AG08395 (cell line): Measurements from ENCODE around the gene KREMEN1.

Experiments
- DNase-seq: peaks from one replicate; pipeline ENCODE4 v3.0.0; 2012; ENCODE audit warnings: mixed read lengths, low spot score

KREMEN1 gene

DNA sequence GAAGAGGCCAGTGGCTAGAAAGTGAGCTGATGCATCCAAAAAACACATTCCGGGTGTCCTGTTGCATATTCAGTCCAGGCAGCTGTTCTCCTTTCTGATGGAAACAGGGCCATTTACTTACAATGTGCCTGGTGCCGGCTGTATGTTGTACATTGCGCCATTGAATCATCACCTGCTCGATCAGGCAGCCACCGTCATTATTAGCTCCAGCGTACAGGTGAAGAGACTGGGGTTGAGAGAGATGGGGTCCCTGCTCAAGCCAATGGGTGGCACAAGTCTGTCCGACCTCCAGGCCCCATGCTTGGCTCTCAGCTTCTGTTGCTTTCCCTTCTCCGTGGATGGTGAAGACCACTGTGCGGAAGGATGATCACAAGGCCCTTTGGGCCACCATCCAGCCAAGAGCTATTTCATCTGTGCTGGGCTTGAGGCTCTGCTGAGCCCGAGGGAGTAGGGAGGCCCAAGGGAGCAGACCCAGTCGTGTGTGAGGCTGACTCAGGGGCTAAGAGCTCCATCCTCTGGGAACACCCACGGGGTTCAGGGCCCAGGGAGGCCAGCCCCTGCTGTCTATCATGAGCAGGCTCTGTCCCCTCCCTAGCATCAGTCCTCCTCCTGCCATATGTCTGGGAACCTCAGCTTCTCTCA is 112.1 kb downstream of the KREMEN1 start:
- no peak for DNase-seq

DNA sequence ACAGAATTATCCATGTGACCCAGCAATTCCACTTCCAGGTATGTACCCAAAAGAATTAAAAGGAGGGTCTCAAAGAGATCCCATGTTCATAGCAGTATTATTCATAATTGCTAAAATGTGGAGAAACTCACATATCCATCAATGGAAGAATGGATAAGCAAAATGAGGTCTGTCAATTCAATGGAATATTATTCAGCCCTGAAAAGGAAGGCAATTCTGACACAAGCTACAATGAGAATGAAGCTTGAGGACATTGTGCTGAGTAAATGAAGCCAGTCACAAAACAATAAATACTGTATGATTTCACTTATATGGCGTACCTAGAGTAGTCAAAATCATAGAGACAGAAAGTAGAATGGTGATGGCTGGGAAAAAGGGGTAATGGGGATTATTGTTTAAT is 113.5 kb downstream of the KREMEN1 start:
- no peak for DNase-seq

DNA sequence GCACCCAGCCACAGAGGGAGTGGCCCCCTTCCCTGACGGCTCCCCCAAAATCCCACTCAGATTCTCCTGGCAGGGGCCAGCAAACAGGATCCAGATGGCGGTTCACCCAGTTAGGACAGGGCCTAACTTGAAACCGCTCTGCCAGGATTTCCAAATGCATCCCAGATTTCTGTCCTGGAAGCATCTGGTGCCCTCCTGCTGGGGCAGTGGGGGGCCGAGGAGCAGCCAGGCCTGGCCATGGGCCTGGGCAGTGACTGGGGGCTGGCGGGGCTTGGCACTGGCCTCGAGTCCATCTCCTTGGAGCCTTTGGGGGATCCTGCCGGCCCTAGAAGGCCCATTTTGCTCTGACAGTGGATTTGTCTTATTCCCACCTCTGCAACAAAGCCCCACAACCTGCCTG is 115.0 kb downstream of the KREMEN1 start:
- DNase-seq: no peak

DNA sequence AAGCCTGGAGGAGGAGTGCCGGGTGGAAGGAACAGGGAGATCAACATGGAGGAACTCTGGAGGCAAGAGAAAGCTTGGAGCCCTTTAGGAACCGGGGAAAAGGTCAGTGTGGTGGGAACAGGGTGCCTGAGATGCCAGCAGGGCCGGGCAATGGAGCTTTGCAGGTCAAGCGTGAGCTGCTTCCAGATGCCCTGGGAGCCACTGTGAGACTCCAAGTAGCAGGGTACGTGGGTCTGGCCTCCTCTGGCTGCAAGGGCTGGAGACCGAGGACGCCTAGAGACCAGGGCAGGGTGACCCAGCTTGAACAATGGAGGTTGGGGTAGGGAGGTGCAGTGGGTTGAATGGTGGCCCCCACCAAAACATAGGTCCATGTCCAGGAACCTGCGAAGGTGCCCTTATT is 117.2 kb downstream of the KREMEN1 start:
- no peak for DNase-seq

DNA sequence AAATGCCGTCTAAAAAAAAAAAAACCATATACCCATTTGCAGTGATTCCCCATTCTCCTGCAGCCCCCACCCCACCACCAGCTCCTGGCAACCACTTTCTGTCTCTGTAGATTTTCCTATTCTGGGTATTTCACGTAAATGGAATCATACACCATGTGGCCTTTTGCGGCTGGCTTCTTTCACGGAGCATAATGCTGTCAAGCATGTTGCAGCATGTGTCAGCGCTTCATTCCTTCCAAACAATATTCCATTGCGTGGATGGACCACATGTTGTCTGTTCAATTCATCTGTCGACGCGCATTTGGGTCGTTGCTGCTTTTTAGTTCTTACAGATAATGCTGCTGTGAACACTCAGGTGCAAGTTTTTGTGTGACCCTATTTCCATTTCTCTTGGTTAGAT is 118.1 kb downstream of the KREMEN1 start:
- DNase-seq: no peak

DNA sequence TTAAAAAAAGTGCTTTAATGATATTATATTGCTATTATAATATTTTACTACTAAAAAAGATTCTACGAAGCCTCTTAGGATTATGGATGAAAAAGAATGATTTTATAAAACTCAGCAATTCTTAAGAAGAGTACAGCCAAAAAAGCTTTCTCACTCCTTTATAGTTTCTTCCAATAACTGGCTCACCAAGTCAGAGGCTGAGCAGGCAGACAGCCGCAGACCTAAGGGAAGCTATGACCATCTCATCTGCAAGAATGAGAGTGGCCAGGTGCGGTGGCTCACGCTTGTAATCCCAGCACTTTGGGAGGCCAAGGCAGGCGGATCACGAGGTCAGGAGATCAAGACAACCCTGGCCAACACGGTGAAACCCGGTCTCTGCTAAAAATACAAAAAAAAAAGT is 120.2 kb downstream of the KREMEN1 start:
- no peak for DNase-seq

DNA sequence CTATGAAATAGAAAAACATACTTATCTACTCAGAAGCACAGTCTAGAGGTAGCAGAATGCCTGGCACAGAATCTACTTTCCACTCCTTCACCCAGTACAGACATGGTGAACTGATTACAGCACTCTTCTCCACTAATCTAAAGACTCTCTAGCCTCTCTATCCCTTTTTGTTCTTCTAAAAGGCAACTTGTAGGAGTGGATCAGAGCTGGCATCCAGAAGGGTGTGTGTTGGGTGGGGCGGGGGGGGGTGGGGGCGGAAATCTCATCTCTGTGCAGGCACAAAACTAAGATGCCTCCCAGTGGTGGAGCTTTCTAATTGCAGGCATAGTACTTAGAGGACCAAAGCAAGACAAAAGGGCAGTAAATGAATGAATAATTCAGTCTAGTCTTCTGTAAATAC is 121.3 kb downstream of the KREMEN1 start:
- no peak for DNase-seq

DNA sequence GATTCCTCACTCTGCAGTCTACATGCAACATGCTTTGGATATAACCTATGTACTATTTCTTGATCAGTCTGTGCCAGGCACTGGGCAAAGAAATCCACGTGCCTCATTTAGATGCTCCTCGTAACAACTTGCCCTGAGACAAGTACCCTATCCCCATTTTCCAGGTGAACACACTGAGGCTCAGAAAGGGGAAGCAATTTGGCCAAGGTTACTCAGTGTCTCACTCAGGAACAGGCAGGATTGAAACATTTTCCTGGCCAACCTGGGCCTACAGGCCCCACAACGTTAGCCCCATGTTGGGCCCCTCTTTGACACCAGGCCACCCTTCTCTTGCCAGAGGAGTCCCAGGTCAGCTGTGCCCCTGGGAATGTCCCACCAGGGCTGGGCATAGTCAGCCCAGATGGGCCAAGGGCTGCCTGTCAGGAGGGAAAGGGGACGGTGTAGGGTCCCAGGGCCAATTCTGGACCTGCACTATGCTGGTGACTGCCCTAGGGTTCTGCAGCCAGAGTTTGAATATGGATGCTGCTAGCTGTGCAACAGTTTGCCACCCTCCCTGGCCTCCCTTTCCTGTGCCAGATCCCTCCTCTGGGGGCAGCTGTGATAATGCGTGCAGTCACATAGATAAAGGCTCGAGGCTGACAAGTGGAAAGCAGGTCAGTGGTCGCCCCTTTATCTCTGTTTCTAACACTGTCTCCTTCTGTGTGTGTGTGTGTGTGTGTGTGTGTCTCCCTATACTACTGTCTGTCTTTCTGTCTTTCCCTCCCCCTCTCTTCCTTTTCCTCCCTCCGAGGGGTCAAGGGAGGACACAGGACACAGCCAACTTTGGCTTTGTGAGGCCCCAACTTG is 122.5 kb downstream of the KREMEN1 start:
- DNase-seq: no peak

DNA sequence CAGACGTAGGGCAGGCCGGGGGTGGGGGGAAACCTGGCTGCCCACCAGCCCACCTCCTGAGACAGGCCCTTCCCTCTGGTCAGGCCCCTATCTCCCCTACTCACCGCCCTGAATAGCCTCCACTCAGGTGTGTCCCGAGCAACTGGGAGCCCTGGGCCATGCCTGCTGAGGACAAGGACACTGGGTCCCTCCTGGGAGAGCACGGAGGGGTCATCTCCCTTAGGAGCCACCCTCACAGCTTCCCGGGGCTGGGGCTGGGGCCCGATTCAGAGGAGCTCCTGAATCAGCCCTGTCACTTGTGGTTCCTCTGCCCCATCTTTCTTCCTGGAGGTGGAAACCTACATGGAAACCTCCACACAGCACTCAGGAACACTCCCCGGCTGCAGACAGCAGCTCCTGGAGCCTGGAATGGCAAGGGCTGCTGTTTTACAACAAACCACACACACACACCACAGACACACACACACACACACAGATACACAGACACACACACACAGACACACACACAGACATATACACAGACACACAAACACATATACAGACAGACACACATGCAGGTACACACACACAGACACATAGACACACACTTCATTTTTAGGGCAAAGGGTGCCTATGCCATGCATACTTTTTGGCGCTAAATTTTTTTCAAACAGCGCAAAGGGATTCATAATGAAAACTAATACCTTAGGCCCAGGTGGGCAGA is 123.3 kb downstream of the KREMEN1 start:
- DNase-seq: no peak

DNA sequence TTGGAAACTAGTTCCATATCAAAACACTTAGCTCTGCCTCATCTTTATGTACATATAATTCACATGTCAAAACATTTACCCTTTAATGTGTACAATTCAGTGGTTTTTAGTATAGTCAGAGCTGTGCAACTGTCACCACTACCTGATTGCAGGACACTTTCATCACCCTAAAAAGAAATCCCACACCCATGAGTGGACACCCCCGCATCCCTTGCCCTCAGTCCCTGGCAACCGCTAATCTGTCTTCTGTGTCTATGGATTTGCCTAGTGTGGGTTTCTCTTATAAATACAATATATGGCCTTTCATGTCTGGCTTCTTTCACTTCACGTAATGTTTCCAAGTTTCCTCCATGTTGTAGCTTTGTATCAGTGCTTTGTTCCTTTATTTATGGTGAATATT is 124.3 kb downstream of the KREMEN1 start:
- no peak for DNase-seq

DNA sequence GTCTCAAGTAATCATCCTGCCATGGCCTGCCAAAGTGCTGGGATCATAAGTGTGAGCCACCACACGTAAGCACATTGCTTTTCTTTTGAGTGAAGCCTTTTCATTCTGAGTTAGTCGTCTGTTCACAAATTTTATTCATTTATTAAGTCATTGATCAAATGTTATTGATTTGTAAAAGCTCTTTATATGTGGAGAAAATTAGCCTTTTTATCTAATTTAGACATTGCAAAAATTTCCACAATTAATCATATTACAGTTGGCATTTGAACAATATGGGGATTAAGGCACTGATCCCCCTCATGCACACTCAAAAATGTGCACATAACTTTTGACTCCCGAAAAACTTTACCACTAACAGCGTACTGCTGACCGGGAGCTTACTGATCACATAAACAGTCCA is 125.4 kb downstream of the KREMEN1 start:
- no peak for DNase-seq

DNA sequence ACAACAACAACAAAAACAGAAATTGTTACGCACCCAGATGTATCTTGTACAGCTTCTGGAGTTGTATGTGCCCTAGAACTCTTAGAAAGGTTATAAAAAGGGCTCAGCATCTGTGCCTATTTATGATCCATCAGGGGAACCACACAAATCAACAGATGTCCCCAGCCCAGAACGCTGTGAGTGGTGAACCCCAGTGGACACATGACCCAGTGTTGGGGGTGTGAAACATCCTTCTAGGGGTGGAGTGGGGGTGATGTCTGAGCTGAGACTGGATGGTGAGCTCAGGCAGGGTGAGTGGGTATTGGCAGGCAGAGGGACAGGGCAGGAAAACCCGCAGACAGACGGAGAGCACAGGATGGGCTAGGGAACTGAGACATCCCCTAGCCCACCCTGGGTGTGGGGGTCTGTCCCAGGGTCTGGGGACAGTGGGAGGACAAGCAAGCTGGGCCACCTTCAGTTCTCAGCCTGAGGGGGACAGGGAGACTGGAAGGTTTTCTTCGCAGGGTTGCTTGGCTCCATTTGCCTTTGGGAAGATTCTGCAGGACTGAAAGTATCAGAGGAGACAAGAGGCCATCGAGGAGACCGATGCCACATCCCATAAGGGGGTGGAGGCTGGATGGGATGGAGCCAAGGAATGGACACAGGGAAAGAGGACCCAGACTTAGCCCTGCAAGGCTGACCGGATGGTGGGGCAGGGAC is 127.0 kb downstream of the KREMEN1 start:
- no peak for DNase-seq

DNA sequence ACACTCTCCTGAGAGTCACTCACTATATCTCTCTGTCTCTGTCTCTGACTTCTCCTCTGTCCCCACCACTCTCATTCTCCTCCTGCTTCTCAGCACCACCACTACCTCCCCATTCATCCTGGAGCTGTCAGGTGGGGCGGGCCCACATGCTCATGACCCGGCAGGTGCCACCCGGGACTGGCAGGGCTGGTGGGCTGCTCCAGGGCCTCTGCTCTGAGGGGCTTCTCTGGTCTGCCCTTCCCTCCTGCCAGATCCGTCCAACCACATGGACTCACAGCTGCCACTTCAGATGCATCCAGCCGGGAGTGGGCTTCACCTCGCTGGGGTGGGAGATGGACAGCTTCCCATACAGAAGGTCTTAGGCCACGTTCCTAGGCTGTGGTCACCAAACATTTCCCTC is 128.1 kb downstream of the KREMEN1 start:
- no peak for DNase-seq

DNA sequence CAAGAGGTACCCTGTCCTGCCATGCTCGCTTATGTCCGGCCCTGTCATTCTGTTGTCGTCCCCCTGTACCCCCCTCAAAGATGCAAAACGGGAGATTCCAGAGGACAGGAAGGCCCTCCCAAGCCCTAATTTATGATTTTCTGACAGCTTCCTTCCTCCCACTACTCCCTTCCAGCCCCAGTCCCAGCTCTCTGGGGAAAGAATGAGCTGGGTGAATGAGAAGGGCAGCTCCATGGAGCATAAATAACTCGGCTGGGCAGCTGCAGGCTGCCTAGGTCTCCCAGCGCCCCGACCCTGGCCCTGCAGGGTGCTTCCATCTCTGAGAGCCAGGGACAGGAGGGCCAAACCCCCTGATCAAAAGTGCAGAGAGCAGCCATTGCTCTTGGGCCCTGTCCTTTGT is 128.9 kb downstream of the KREMEN1 start:
- DNase-seq: no peak

DNA sequence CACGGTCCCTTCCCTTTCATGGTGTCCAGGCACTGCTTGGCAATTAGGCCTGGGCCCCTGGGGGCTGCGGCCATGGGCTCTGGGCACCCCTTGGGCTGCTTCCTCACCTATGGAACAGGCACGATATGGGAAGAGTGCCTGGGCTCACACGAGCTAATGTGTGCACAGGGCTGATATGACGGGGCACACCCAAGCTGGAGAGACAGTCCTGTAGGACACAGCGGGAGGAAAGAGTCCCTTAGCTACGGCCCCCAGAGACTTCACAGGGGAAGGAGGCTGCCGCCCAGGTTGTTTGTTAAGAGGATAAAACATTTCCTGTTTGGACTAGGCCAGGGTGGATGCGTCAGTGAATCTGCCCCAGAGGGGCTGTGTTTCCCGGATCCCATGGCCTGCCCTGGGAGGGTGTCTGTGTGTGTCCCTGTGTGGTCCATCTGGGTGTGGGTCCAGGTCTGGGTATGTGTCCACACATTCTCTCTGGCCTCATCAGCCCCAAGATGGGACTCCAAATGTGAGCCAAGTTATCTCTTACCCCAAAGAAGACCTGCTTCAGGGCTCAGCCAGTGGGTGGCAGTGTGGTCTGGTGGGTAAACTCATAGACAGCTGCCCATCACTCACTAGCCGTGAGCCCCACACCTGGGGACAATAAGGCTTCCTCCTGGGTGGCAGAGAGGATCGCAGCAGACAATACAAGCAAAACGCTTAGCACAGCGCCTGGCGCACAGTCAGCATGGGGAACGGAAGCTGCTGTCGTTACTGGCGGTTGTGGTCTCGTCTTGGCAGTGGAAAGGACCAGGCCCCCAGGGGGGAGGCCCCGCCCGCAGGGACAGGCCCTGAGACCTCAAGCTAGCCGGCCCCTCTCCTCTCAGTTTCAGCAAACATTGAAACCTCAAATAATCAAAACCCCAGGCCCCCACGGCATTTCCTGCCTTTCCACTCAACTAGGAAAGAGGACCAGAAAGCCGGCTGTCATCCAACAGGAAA is 129.7 kb downstream of the KREMEN1 start:
- DNase-seq: peak; percentile 56

DNA sequence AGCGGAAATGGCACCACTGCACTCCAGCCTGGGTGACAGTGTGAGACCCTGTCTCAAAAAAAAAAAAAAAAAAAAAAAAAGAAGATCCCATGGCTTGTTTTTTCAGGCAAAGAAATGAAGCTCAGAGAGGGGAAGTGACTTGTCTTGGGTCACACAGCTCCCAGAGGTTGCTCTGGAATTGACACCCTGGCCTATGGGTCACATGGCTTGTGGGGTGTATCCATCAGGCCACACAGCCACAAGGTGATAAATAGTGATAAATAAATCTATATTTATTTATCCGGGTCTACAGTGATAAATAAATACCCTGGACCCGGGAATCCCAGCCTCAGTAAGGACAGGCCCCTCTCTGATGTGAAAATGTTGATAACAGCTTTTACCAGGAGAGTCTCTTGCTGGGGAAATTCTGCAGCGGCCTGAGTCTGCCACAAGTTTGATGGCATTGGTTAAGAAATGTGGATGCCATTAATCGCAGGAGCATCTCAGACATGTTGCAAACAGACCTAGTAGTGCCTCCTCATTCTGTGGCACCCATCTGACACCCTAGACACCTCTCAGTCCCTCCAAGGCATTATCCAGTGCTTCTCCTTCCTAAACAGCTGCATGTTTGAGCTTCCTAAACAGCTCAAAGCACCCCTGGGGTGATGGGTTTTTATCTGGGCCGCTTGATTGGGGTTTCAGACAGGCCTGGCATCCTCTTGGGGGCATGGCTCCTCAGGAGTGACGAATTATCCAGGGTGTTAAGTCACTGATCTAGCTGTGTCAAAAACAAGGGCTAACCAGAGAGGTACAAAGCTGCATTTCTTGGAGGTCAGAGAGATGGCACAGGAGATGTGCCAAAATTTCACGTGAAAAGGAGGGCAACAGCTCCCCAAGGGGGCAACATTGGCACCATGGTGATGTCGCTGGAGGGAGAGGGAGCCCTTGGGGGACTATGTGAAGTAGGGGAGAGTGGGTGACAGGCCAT is 130.9 kb downstream of the KREMEN1 start:
- no peak for DNase-seq

DNA sequence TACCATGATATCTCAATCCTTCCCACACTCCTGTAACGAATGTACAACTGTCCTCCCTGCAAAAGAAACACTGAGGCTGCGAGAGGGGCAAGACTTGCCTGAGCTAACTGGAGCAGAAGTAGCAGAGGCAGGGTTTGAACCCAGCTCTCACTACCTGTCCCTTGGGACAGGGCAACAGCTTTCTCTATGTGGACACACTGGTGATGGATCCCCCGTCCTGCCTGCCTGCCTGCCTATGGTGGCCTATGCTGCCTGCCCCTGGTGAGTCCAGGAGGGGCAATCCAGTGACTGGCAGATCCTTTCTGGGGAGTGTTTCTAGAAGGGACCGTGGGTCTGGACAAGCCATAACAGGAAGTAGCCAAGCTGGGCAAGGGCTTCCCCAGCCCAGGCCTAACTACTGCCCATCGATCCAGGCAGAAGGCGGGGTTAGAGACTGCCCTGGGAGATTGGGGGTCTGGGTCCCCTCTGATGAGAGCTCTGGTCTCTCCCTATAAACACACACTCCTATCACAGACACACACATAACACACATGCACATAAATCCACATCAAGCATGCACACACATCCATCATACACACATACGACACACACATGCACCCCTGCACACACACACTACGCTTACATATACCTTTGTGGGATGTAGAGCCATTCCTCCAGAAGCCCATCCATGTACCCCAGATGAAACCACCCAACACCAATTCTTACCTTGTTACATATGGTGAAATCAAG is 131.8 kb downstream of the KREMEN1 start:
- DNase-seq: no peak

DNA sequence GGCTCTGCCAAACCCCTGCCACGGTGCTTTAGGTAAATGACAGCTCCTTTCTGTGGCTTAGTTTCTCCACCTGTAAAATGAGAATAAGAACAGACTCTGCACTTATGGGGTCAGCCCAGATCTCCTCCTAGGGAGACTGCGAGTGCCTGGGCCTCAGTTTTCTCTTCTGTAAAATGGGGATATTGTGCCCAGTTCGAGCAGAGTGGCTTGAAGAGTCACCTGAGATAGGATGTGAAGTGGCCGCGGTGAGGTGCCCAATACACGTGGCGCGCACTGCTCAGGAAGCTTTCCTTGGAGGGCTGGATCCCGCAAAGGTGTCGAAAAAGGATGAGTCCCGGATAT is 132.4 kb downstream of the KREMEN1 start:
- DNase-seq: no peak

DNA sequence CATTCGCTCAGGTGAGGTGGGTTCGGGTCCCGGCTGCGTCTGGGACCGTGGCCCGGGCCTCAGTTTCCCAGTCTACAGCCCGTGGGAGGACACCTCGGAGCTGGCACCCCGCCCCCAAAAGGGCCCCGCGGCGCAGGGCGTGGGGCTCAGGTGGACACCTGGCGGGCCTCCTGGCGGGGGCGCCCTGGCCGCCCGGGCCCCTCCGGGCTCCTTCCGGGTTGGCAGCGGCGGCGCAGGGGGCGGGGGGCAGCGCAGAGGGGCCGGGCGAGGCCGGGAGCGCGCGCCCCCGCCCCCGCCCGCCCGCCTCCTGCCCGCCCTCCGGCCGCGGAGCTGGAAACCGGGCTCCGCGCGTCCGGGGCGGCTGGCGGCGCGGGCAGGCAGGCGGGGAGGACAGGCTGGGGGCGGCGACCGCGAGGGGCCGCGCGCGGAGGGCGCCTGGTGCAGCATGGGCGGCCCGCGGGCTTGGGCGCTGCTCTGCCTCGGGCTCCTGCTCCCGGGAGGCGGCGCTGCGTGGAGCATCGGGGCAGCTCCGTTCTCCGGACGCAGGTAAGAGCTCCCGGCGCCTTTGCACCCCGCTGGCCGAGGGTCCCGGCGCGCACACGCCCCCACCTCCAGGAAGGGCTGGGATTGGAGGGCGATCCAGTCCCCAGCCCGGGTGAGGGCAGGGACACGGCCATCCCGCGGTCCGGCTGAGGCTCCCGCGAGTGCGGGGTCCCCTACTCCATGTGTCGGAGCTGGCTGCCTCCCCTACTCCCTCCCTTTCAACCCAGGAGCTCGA is 132.9 kb downstream of the KREMEN1 start, which contains the start of gene EMID1:
TSS of gene EMID1 (plus strand) at position 303 of the 778 bp plus-strand sequence. CDS start at position 446, 143 bp downstream.
- DNase-seq: peak; percentile 28
